IMR-90 (cell line): ENCODE measurements around the gene AAMDC. TPM values are rescaled to one million over a fixed set of nuclear protein-coding genes. Genes with fewer than 3 reads are reported as not detected.
A peak's percentile ranks its signal among the peaks of the same experiment; 100 is the strongest.

ENCODE experiments used
- ATAC-seq: fragments of 200-7000 bp; cut with Tn5 transposase; 2 replicates; pipeline ENCODE4 v1.9.1; 2020; ENCODE audit warnings: low read depth, mild to moderate bottlenecking, moderate library complexity
- BruUV-seq: library from RNA; stranded (reverse); fragments of 400-500 nt; replicated peaks from 2 replicates; lab custom pipeline; 2021; lab: Mats Ljungman, UMichigan
- CTCF ChIA-PET: fragments of 300-600 bp; formaldehyde crosslinking; extraction: SDS; loops from one replicate; lab custom pipeline; 2021; ENCODE audit warnings: antibody characterized with exemption; lab: Yijun Ruan, JAX
- POLR2A ChIA-PET: fragments of 300-600 bp; sonication (Branson Sonifier 250); formaldehyde crosslinking; loops from one replicate; lab custom pipeline; 2022; ENCODE audit warnings: antibody characterized with exemption; ENCODE audit not compliant: unreplicated experiment; lab: Charles Lee
- DNase-seq: peaks from one replicate; pipeline ENCODE4 v3.0.0; 2013
- H2AFZ ChIP-seq: replicated peaks from 2 replicates; pipeline ENCODE3; 2013; ENCODE audit warnings: low read length, mild to moderate bottlenecking; ENCODE audit not compliant: poor library complexity
- H2AK5ac ChIP-seq: 2 replicates; pipeline ENCODE4 v1.6.1; 2013; ENCODE audit warnings: low read depth, low read length, inconsistent platforms
- H2AK9ac ChIP-seq: replicated peaks from 2 replicates; pipeline ENCODE3; 2013; ENCODE audit warnings: mild to moderate bottlenecking, low read depth, low read length, moderate library complexity; ENCODE audit not compliant: poor library complexity
- H2BK120ac ChIP-seq: 2 replicates; pipeline ENCODE4 v1.6.1; 2013; ENCODE audit warnings: low read depth, low read length, inconsistent platforms
- H2BK15ac ChIP-seq: 3 replicates; pipeline ENCODE4 v1.6.1; 2013; ENCODE audit warnings: low read depth, low read length, inconsistent platforms
- H2BK20ac ChIP-seq: 2 replicates; pipeline ENCODE4 v1.6.1; 2013; ENCODE audit warnings: low read depth, mild to moderate bottlenecking, inconsistent platforms, low read length, moderate library complexity
- H2BK5ac ChIP-seq: 2 replicates; pipeline ENCODE4 v1.6.1; 2013; ENCODE audit warnings: mild to moderate bottlenecking, low read depth, low read length, inconsistent platforms; ENCODE audit not compliant: poor library complexity, severe bottlenecking
- H3K14ac ChIP-seq: replicated peaks from 2 replicates; pipeline ENCODE4 v1.6.1; 2013; ENCODE audit warnings: low read depth, low read length, inconsistent platforms
- H3K18ac ChIP-seq: 2 replicates; pipeline ENCODE4 v1.6.1; 2013; ENCODE audit warnings: low read depth, low read length, control low read depth
- H3K23ac ChIP-seq: 2 replicates; pipeline ENCODE4 v1.6.1; 2013; ENCODE audit warnings: low read depth, low read length, inconsistent platforms
- H3K27ac ChIP-seq: 2 replicates; pipeline ENCODE4 v1.5.1; 2013; ENCODE audit warnings: mild to moderate bottlenecking, control low read depth, low read length; ENCODE audit not compliant: insufficient read depth
- H3K27me3 ChIP-seq: 2 replicates; pipeline ENCODE4 v1.6.1; 2013; ENCODE audit warnings: low read length; ENCODE audit not compliant: control insufficient read depth, insufficient read depth
- H3K36me3 ChIP-seq: 2 replicates; pipeline ENCODE4 v1.6.1; 2013; ENCODE audit warnings: low read length, mixed read lengths; ENCODE audit not compliant: control insufficient read depth, insufficient read depth
- H3K4ac ChIP-seq: 2 replicates; pipeline ENCODE4 v1.6.1; 2013; ENCODE audit warnings: low read depth, low read length, inconsistent platforms
- H3K4me1 ChIP-seq: 2 replicates; pipeline ENCODE4 v1.6.1; 2013; ENCODE audit warnings: low read length, mixed read lengths; ENCODE audit not compliant: control insufficient read depth, insufficient read depth
- H3K4me2 ChIP-seq: 2 replicates; pipeline ENCODE4 v1.6.1; 2013; ENCODE audit warnings: low read depth, mild to moderate bottlenecking, control low read depth, low read length, moderate library complexity
- H3K4me3 ChIP-seq: 2 replicates; pipeline ENCODE4 v1.5.1; 2013; ENCODE audit warnings: low read depth, mild to moderate bottlenecking, control low read depth, low read length, moderate library complexity; ENCODE audit not compliant: insufficient read depth
- H3K56ac ChIP-seq: 2 replicates; pipeline ENCODE4 v1.6.1; 2013; ENCODE audit warnings: low read length, inconsistent platforms; ENCODE audit not compliant: insufficient read depth; ENCODE audit errors: extremely low read depth
- H3K79me1 ChIP-seq, 2 experiments: 2 replicates each; pipeline ENCODE4 v1.6.1; 2013; ENCODE audit warnings: low read length in 2 of 2, inconsistent platforms in 1 of 2, low read depth in 1 of 2
- H3K9ac ChIP-seq: 2 replicates; pipeline ENCODE4 v1.6.1; 2013; ENCODE audit warnings: low read depth, low read length, control low read depth
- H3K9me1 ChIP-seq: 2 replicates; pipeline ENCODE4 v1.6.1; 2013; ENCODE audit warnings: low read length, inconsistent platforms; ENCODE audit not compliant: insufficient read depth
- H3K9me3 ChIP-seq: 2 replicates; pipeline ENCODE4 v1.6.1; 2013; ENCODE audit warnings: low read length; ENCODE audit not compliant: control insufficient read depth, insufficient read depth
- H4K20me1 ChIP-seq: 2 replicates; pipeline ENCODE4 v1.6.1; 2013; ENCODE audit warnings: low read length, inconsistent platforms; ENCODE audit not compliant: insufficient read depth
- H4K5ac ChIP-seq: 2 replicates; pipeline ENCODE4 v1.6.1; 2013; ENCODE audit warnings: mild to moderate bottlenecking, low read depth, low read length, control low read depth
- H4K8ac ChIP-seq, 2 experiments: 2 replicates each; pipeline ENCODE4 v1.6.1; 2013; ENCODE audit warnings: low read depth in 2 of 2, low read length in 2 of 2, control low read depth in 1 of 2, inconsistent platforms in 1 of 2
- H4K91ac ChIP-seq: 2 replicates; pipeline ENCODE4 v1.6.1; 2013; ENCODE audit warnings: low read depth, low read length, inconsistent platforms; ENCODE audit not compliant: insufficient read depth
- BHLHE40 ChIP-seq: fragments of 150-350 bp; IDR thresholded peaks from 2 replicates; pipeline ENCODE4 v1.6.1; 2016; ENCODE audit warnings: mild to moderate bottlenecking, low read depth, low read length
- CEBPB ChIP-seq: IDR thresholded peaks from 2 replicates; pipeline ENCODE4 v1.6.1; 2012; ENCODE audit warnings: low read depth, low read length, improper control_type of control experiment
- CHD1 ChIP-seq: IDR thresholded peaks from 2 replicates; pipeline ENCODE4 v1.6.1; 2012; ENCODE audit warnings: low read depth, low read length, improper control_type of control experiment
- CTCF ChIP-seq: conservative IDR thresholded peaks from 2 replicates; pipeline ENCODE4 v1.5.1; 2012; ENCODE audit warnings: mild to moderate bottlenecking, low read depth, low read length, improper control_type of control experiment
- ELK1 ChIP-seq: fragments of 150-350 bp; IDR thresholded peaks from 2 replicates; pipeline ENCODE4 v1.6.1; 2016; ENCODE audit warnings: low read depth, mild to moderate bottlenecking, low read length, moderate library complexity, borderline replicate concordance
- FOS ChIP-seq: fragments of 150-350 bp; IDR thresholded peaks from 2 replicates; pipeline ENCODE4 v1.6.1; 2016; ENCODE audit warnings: low read depth, low read length
- MAFK ChIP-seq: IDR thresholded peaks from 2 replicates; pipeline ENCODE4 v1.6.1; 2012; ENCODE audit warnings: low read depth, low read length, improper control_type of control experiment
- MAZ ChIP-seq: IDR thresholded peaks from 2 replicates; pipeline ENCODE4 v1.6.1; 2012; ENCODE audit warnings: low read depth, mild to moderate bottlenecking, low read length, improper control_type of control experiment, moderate library complexity, borderline replicate concordance
- MXI1 ChIP-seq: IDR thresholded peaks from 2 replicates; pipeline ENCODE4 v1.6.1; 2012; ENCODE audit warnings: low read depth, mild to moderate bottlenecking, low read length, moderate library complexity, borderline replicate concordance
- NFE2L2 ChIP-seq: fragments of 150-350 bp; IDR thresholded peaks from 2 replicates; pipeline ENCODE4 v1.6.1; 2016; ENCODE audit warnings: low read depth, mild to moderate bottlenecking, low read length
- POLR2A ChIP-seq: IDR thresholded peaks from 2 replicates; pipeline ENCODE4 v1.6.1; 2012; ENCODE audit warnings: mild to moderate bottlenecking, low read depth, low read length
- RAD21 ChIP-seq: IDR thresholded peaks from 2 replicates; pipeline ENCODE4 v1.6.1; 2012; ENCODE audit warnings: low read length, improper control_type of control experiment
- RCOR1 ChIP-seq: IDR thresholded peaks from 2 replicates; pipeline ENCODE4 v1.6.1; 2012; ENCODE audit warnings: mild to moderate bottlenecking, low read length, improper control_type of control experiment; ENCODE audit not compliant: insufficient replicate concordance
- RFX5 ChIP-seq: IDR thresholded peaks from 2 replicates; pipeline ENCODE4 v1.8.0; 2012; ENCODE audit warnings: low read depth, mild to moderate bottlenecking, low read length, moderate library complexity
- SMC3 ChIP-seq: fragments of 150-350 bp; IDR thresholded peaks from 2 replicates; pipeline ENCODE4 v1.6.1; 2016; ENCODE audit warnings: low read depth, mild to moderate bottlenecking, antibody characterized with exemption, low read length, moderate library complexity
- USF2 ChIP-seq: fragments of 150-350 bp; IDR thresholded peaks from 2 replicates; pipeline ENCODE4 v1.6.1; 2017; ENCODE audit warnings: mild to moderate bottlenecking, antibody characterized with exemption, low read length, low read depth
- WGBS, 2 experiments: methylation state at CpG; one replicate each; pipeline versions ENCODE4 v1.1.5 to v1.1.7; 2013; ENCODE audit warnings: missing lambda C conversion rate in 2 of 2; ENCODE audit not compliant: insufficient read length in 1 of 2; ENCODE audit errors: extremely low coverage in 2 of 2; 5-methylcytosine and 5-hydroxymethylcytosine counted together
- dilution Hi-C: fragments of 300-500 bp; cut with HindIII; formaldehyde crosslinking; loops from one replicate; pipeline ENCODE4 v1.14.3; 2018; ENCODE audit warnings: low sequenced_read_pairs; ENCODE audit not compliant: unreplicated experiment
- in situ Hi-C: fragments of 300-500 bp; cut with MboI; formaldehyde crosslinking; loops from 3 replicates; pipeline ENCODE4 v1.14.3; 2019; ENCODE audit warnings: low sequenced_read_pairs, inconsistent platforms, mixed read lengths
- intact Hi-C: fragments of 100-400 bp; cut with micrococcal nuclease; formaldehyde crosslinking; loops from 2 replicates; pipeline ENCODE4 v1.10.0; 2022
- polyA plus RNA-seq, 3 experiments: library from polyadenylated mRNA; depleted of rRNA; stranded (reverse); fragments of >200 nt; gene quantifications; 2 replicates each; pipeline ENCODE4 v1.2.3, GENCODE V29; 2012; ENCODE audit warnings: low replicate concordance in 1 of 3
- total RNA-seq: library from RNA; depleted of rRNA; stranded (reverse); fragments of >200 nt; gene quantifications from 2 replicates; pipeline ENCODE4 v1.2.3, GENCODE V29; 2012

Gene AAMDC
- total and polyA plus RNA-seq, 2 of the 4 experiments (the other 2 are of a cell fraction): 15.8 to 47.6 TPM

- Histone ChIP-seq H2AFZ (no peak overlapping the region), H2BK120ac (peak overlapping the region; percentile 41; the same call in 1 of the 2 replicates), H2BK5ac (peak overlapping the region; percentile 20), H2BK20ac (peak overlapping the region; percentile 25; the same call in 1 of the 2 replicates), H3K27ac (peak overlapping the region; percentile 49), H2AK5ac (peak overlapping the region; percentile 76), H3K36me3 (peaks cover 12% of the 10 kb centered on the region), H3K4me3 (no peak overlapping the region), H3K23ac (no peak overlapping the region; the same call in 1 of the 2 replicates), H2BK15ac (peak overlapping the region; percentile 4; the same call in 1 of the 3 replicates), H3K9me1 (peaks cover 17% of the 10 kb centered on the region), H3K4ac (peak overlapping the region; percentile 51), H4K5ac (no peak overlapping the region), H3K56ac (no peak overlapping the region), H3K14ac (0 out of 2 replicates have a peak overlapping the region, but pooled peaks have one; percentile 10), H4K91ac (no peak overlapping the region), H3K4me1 (peaks cover 10% of the 10 kb centered on the region), H4K20me1 (peaks cover 5% of the 10 kb centered on the region; the same call in 1 of the 2 replicates), H4K8ac (peak overlapping the region in 1 of 2 experiments; percentile 39; a peak in 1 of 4 replicates), H3K79me1 (peaks cover 0 to 21% of the 10 kb centered on the region in 2 experiments; a peak in 3 of 4 replicates), H3K4me2 (0 out of 2 replicates have a peak overlapping the region, but pooled peaks have one; percentile 37), H3K9ac (no peak overlapping the region), H2AK9ac (no peak overlapping the region), H3K18ac (0 out of 2 replicates have a peak overlapping the region, but pooled peaks have one; percentile 5), H3K27me3 (no peaks in the 10 kb centered on the region), H3K9me3 (no peaks in the 10 kb centered on the region)
- ChIA-PET POLR2A (no interaction called here), CTCF (no interaction called here)
- DNase-seq (no peak), ATAC-seq (no peak)
- no TSS peak for BruUV-seq
- no CpG with 5 or more reads among the region's 6 CpGs for WGBS, 2 experiments
- in situ Hi-C loops (no loop called here), intact Hi-C loops (no loop called here), dilution Hi-C loops (no loop called here)
- TF ChIP-seq RAD21 (no peak), POLR2A (no peak), MAFK (no peak), MXI1 (no peak), USF2 (no peak), FOS (no peak), NFE2L2 (no peak), BHLHE40 (no peak), MAZ (no peak), RFX5 (no peak), CTCF (no peak), CHD1 (no peak), RCOR1 (no peak), SMC3 (no peak), CEBPB (no peak), ELK1 (no peak)
Measured at GRCh38 chr11:77884829-77885190, 63.9 kb downstream of the AAMDC start.
